Tibial nerve (tissue), 4 donors: ENCODE results near the gene PTPRK.

Experiments used
- CTCF ChIP-seq, 5 experiments: fragments of 200-600 bp in 3 of 5; fragments of 450-650 bp in 2 of 5; sonication (generic) in 3 of 5; IDR thresholded peaks; one replicate each; pipeline ENCODE4 v1.5.1; 2016 to 2019; ENCODE audit warnings: antibody characterized with exemption in 5 of 5, mild to moderate bottlenecking in 3 of 5, moderate library complexity in 2 of 5
- EP300 ChIP-seq, 2 donors: sonication (generic); formaldehyde crosslinking; IDR thresholded peaks; one replicate each; pipeline ENCODE4 v1.6.1; 2017; ENCODE audit warnings: antibody characterized with exemption in 2 of 2, mild to moderate bottlenecking in 1 of 2
- POLR2A ChIP-seq, 2 donors: fragments of 450-650 bp; IDR thresholded peaks; one replicate each; pipeline ENCODE4 v1.6.1; 2017; ENCODE audit warnings: antibody characterized with exemption in 2 of 2, mild to moderate bottlenecking in 2 of 2, moderate library complexity in 2 of 2

DNA sequence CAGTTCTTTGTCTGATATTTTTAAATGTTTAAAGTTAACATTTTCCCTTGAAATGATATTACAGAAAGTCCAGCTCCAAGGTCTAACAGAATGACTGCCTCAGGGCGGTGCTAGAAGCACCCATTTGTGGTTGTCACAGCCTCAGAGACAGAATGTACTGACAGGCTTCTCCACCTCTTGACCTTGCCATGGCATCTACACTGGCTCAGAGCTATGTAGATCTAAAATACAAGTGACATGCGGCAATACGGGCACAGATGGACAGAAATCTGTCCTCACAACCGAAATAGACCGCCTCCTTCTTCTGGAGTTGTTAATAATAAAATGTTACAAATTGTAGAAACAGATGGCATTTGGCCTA is 452.3 kb downstream of the PTPRK start:
- TF ChIP-seq CTCF (IDR thresholded peaks at IDR 0.05) = no peak
- TF ChIP-seq POLR2A (IDR thresholded peaks at IDR 0.05) = no peak
- TF ChIP-seq EP300 (IDR thresholded peaks at IDR 0.05) = no peak
